OCI-LY1 (cell line): Measurements from ENCODE around the gene PLEKHA7.

Source experiments
- H2AFZ ChIP-seq: fragments of 200-600 bp; sonication (generic), shearing (Covaris generic); 2 replicates; pipeline ENCODE4 v1.6.0; 2014; ENCODE audit warnings: antibody characterized with exemption, mild to moderate bottlenecking, low read length
- H3F3A ChIP-seq: fragments of 200-600 bp; sonication (generic), shearing (Covaris generic); 2 replicates; pipeline ENCODE4 v1.6.0; 2014; ENCODE audit warnings: mild to moderate bottlenecking, antibody characterized with exemption, low read length, moderate library complexity; ENCODE audit not compliant: insufficient read depth
- H3K27ac ChIP-seq: fragments of 200-600 bp; sonication (generic); 2 replicates; pipeline ENCODE4 v1.5.1; 2014; ENCODE audit warnings: low read length, mixed run types, mild to moderate bottlenecking, low read depth; ENCODE audit not compliant: poor library complexity, severe bottlenecking
- H3K27me3 ChIP-seq: fragments of 200-600 bp; sonication (generic); 2 replicates; pipeline ENCODE4 v1.6.0; 2014; ENCODE audit warnings: antibody characterized with exemption, mild to moderate bottlenecking, low read length, moderate library complexity; ENCODE audit not compliant: insufficient read depth
- H3K36me3 ChIP-seq: fragments of 200-600 bp; sonication (generic); 2 replicates; pipeline ENCODE4 v1.6.1; 2014; ENCODE audit warnings: mild to moderate bottlenecking, antibody characterized with exemption, low read length, moderate library complexity, mixed read lengths; ENCODE audit not compliant: insufficient read depth
- H3K4me1 ChIP-seq: fragments of 200-600 bp; sonication (generic); 2 replicates; pipeline ENCODE4 v1.5.1; 2014; ENCODE audit warnings: mild to moderate bottlenecking, low read length, moderate library complexity; ENCODE audit not compliant: insufficient read depth, severe bottlenecking
- H3K4me2 ChIP-seq: fragments of 200-600 bp; sonication (generic), shearing (Covaris generic); 2 replicates; pipeline ENCODE4 v1.6.1; 2014; ENCODE audit warnings: low read length
- H3K4me3 ChIP-seq: fragments of 200-600 bp; sonication (generic); 2 replicates; pipeline ENCODE4 v1.5.1; 2014; ENCODE audit warnings: low read length, low read depth, mild to moderate bottlenecking, mixed read lengths; ENCODE audit not compliant: poor library complexity, severe bottlenecking
- H3K79me2 ChIP-seq: fragments of 200-600 bp; shearing (Covaris generic); 2 replicates; pipeline ENCODE4 v1.6.1; 2016; ENCODE audit warnings: mixed run types, low read length, mixed read lengths; ENCODE audit not compliant: insufficient read depth
- H3K9ac ChIP-seq: fragments of 200-600 bp; sonication (generic), shearing (Covaris generic); 2 replicates; pipeline ENCODE4 v1.6.1; 2014; ENCODE audit warnings: mild to moderate bottlenecking, low read length, mixed read lengths
- H3K9me2 ChIP-seq: fragments of 200-600 bp; sonication (generic), shearing (Covaris generic); 2 replicates; pipeline ENCODE4 v1.6.1; 2014; ENCODE audit warnings: low read depth, mild to moderate bottlenecking, low read length, mixed read lengths
- H3K9me3 ChIP-seq: fragments of 200-600 bp; shearing (Covaris generic); 2 replicates; pipeline ENCODE4 v1.6.1; 2014; ENCODE audit warnings: low read length, mixed read lengths
- H4K20me1 ChIP-seq: fragments of 200-600 bp; sonication (generic), shearing (Covaris generic); 2 replicates; pipeline ENCODE4 v1.6.0; 2016; ENCODE audit warnings: mild to moderate bottlenecking, low read length; ENCODE audit not compliant: insufficient read depth
- CTCF ChIP-seq: fragments of 200-600 bp; sonication (generic), shearing (Covaris generic); IDR thresholded peaks from 2 replicates; pipeline ENCODE4 v1.5.1; 2017; ENCODE audit warnings: mild to moderate bottlenecking, antibody characterized with exemption, low read length, moderate library complexity, mixed read lengths
- EZH2 ChIP-seq: fragments of 200-600 bp; sonication (generic), shearing (Covaris generic); IDR thresholded peaks from 2 replicates; pipeline ENCODE4 v1.8.0; 2017; ENCODE audit warnings: borderline replicate concordance, mixed run types, mild to moderate bottlenecking, antibody characterized with exemption, low read length, moderate library complexity, mixed read lengths

PLEKHA7 gene

GRCh38 chr11:16898274-16898985 is 115.8 kb downstream of the PLEKHA7 start:
- Histone ChIP-seq H3K4me3 (no peak overlapping the region), H3K9me3 (no peaks in the 10 kb centered on the region), H3K36me3 (no peaks in the 10 kb centered on the region), H3K27me3 (0 out of 2 replicates have a peak, but pooled peaks cover 4% of the 10 kb centered on the region), H3K4me2 (no peak overlapping the region), H3K9me2 (no peaks in the 10 kb centered on the region), H2AFZ (no peak overlapping the region), H3K79me2 (no peaks in the 10 kb centered on the region), H3K27ac (no peak overlapping the region), H3K9ac (no peak overlapping the region), H3K4me1 (no peaks in the 10 kb centered on the region), H4K20me1 (no peaks in the 10 kb centered on the region), H3F3A (no peaks in the 10 kb centered on the region)
- TF ChIP-seq EZH2 = no peak
- no peak for TF ChIP-seq CTCF

- Histone ChIP-seq H3K9me3 (no peaks in the 10 kb centered on the region), H4K20me1 (no peaks in the 10 kb centered on the region), H3K9ac (no peak overlapping the region), H3F3A (no peaks in the 10 kb centered on the region), H3K9me2 (no peaks in the 10 kb centered on the region), H3K27ac (no peak overlapping the region), H3K4me3 (no peak overlapping the region), H3K36me3 (no peaks in the 10 kb centered on the region), H3K4me2 (no peak overlapping the region), H3K4me1 (no peaks in the 10 kb centered on the region), H3K79me2 (no peaks in the 10 kb centered on the region), H2AFZ (no peak overlapping the region), H3K27me3 (no peaks in the 10 kb centered on the region)
- TF ChIP-seq CTCF (no peak), EZH2 (no peak)
These were observed 116.6 kb downstream of the PLEKHA7 start for GRCh38 chr11:16897470-16898061.

- TF ChIP-seq CTCF = no peak
- TF ChIP-seq EZH2 = no peak
- no peaks in the 10 kb centered on the region for H3K9me3 ChIP-seq
- no peaks in the 10 kb centered on the region for H4K20me1 ChIP-seq
- H3K36me3 ChIP-seq = no peaks in the 10 kb centered on the region
- no peak overlapping the region for H3K4me3 ChIP-seq
- H3K27ac ChIP-seq = no peak overlapping the region
- H3K9me2 ChIP-seq = no peaks in the 10 kb centered on the region
- H3K27me3 ChIP-seq = no peaks in the 10 kb centered on the region
- no peak overlapping the region for H2AFZ ChIP-seq
- no peak overlapping the region for H3K9ac ChIP-seq
- H3K4me2 ChIP-seq = no peak overlapping the region
- H3K79me2 ChIP-seq = no peaks in the 10 kb centered on the region
- H3F3A ChIP-seq = no peaks in the 10 kb centered on the region
- no peaks in the 10 kb centered on the region for H3K4me1 ChIP-seq
These were observed 117.3 kb downstream of the PLEKHA7 start for GRCh38 chr11:16896729-16897469.
